Activated CD8-positive, alpha-beta memory T cell treated with anti-CD3 and anti-CD28 coated beads, Interleukin-2, amount 50 U/mL, for 1 hour (primary cell): ENCODE results near the gene ZFHX3.

Source experiments
- DNase-seq: peaks from one replicate; pipeline ENCODE4 v3.0.0-alpha.2; 2020; ENCODE audit errors: extremely low read depth

ZFHX3 gene

DNA sequence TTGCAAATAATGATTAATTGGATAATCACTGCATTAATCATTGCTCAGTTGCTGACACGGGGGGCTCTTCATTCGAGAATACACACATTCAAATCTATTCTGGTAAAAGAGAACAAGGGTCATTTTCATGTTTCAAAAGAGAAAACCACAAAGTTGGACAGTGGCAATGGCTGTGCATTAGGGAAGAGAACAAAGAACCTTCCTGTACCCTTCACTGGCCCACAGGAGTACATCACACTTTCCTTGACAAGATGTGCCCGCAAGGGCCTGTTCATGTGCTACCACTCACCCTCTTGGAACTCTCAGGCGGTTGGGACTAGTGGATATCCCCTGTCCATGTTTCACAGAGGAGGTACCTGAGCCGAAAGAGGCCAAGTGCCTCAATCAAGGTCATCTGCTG is 223.2 kb downstream of the ZFHX3 start:
- no peak for DNase-seq

DNA sequence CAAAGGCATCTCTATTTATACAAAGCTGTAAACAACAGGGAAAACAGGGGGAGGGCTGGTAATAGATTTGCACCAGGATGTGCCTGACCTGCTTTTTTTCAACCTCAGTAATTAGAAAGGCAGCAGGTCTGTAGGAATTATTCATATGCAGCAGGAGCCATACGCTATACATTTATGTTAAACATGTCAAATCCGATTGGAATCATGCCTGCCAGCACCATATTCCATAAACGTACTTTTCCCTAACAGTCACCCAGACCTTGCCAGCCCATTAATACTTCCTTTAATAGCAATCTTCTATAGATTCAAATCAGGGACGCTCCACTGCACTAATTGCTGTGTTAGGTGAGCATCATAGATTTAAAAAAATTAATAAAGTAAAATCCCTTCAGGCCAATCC is 223.9 kb downstream of the ZFHX3 start:
- no peak for DNase-seq

DNA sequence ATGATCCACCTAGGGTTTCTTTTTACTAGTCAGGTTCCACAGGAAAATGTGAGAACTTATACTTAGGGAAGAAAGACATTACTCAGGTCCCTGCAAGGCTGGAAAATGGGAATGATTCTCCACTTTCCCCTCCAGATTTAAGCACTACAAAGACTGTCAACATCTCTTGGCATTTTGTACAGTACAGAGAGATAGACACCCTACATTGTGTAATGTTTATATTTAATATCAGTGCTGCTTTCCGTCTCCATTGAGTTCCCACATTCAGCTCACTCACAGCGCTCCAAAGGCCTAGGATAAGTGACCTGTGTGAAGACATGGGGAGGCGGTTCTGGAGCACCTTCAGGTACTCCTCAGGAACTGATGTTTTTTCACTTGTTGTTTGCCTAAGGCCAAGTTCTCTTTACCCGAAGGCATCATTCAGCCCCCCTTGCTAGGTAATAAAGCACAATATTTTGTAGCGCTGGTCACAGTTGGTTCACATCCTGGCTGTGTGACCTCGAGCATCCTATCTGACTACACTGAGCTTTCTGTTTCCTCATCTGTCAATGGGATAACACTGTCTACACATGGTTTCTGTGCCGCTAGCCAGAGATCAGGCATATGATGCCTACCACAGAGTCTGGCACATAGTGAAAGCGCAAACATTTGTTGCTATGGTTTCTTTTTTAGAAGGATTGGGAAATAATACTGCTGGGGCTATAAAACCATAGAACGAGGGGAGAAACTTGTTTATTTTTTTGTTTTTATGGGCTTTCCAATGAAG is 226.6 kb downstream of the ZFHX3 start:
- no peak for DNase-seq

DNA sequence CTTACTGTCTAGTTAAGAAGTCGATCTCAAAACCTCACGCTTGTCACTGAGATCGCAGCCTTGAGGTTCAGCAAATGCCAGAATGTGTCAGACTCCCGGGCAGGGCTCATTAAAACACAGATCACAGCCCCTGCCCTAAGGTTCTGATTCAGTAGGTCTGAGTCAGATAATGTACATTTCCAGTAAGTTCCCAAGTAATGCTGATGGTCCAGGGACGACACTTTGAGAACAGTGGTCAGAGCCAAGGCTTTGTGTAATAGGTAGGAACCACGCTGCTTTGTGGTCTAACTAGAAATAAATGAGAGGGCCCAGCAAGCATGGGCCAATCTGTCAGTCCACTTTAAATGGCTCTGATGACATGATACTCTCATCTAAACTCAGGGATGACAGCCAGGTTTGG is 228.6 kb downstream of the ZFHX3 start:
- no peak for DNase-seq

DNA sequence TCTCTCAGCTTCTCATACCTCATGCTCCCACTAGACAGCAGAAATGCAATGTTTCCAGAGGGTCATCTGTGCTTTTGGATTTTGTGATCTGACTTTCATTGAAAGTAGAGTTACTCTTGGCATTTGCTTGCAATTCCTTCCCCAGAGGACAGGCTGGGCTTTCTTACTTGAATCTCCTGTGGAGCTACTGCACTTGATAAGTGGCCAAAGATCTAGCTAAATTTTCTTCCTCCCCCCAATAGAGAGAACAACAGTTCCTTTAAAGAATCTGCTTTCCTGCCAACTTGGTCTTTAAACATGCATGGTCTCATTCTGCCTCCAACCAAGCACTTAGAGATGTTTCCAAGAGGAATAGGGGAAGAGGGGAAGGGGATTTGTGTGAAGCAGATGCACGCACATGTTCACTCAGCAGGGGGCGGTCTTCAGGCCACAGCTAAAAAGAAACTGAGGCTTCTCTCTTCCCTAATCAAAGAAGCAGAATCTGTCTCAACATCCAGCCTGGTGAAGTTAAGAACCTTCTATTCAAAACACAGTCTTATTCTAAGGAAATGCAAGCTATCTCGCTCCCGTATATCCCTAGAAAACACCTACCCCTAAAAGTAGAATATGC is 229.6 kb downstream of the ZFHX3 start:
- no peak for DNase-seq

DNA sequence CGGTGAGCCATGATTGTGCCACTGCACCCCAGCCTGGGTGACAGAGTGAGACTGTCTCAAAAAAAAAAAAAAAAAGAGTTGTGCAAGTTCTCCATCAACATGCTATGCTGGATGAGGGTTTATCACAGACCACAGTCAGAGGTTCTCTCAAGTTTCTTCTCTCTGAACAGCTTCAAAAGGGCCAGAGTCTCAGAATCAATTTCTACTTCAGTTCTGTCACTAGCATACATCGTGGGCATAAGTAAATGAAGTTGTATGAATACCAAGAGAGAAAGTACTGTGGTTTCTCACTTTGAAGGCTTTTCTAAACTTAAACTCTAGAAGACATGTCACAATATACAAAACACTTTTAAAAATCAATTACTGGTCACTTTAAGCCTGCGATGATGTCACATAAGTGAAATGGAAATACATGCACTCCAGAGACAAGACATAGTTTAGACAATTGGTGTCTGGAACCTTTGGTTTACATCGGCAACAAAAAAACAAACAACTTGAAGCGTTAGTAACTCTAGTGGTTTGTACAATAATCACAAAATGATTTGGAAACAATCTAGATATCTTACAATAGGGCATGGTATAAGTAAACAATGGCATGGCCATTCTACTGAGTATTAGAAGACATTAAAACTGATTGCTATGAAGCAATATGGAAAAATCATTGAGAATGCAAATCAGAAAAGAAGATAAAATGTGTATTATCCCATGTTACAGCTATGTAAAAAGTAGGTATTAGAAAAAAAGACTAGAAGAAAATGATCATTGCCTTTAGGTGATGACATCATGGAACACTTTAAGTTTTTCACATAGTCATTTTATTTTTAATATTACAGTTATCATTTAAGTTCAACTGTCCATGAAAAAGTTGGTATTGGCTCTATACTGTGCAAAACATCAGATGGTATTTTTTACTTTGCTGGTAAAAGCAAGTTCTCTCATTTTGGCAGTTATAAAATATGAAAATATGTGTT is 232.3 kb downstream of the ZFHX3 start:
- DNase-seq: no peak

DNA sequence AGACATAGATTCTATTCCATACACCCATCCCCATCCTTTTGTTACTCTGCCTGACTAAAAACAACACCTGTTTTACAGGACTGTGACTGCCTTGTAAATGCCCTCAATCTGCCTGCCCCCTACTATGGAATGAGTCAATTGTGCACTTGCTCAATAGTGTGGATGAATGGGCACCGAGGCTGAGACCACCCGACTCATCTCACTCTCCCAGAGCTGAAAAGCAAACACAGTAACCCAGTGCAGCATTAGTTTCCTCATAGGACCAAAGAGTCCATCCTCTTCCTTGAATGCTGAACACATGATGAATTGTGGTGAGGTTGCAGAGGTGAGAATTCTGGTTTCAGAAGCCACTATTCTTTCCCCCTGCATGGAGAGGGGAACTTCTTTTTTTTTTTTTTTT is 233.7 kb downstream of the ZFHX3 start:
- DNase-seq: no peak

DNA sequence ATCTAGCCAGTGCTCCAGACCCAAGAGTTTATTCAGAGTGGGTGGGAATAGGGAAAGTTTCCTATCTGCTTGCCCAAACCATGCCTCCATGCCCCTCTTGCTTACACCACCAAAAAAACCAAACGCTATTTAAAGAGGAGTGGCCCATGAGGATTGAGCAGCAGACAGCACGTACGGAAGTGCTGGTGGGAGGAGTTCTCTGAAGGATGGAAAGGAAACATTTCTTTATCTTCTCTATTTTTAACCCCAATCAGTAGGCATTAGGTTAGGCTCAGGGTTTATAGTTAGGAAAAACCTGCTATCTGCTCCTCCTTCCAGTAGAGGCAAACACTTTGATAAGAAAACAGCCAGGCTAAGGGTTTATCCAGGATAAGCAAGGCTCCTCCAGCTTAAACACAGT is 235.3 kb downstream of the ZFHX3 start:
- DNase-seq: no peak

DNA sequence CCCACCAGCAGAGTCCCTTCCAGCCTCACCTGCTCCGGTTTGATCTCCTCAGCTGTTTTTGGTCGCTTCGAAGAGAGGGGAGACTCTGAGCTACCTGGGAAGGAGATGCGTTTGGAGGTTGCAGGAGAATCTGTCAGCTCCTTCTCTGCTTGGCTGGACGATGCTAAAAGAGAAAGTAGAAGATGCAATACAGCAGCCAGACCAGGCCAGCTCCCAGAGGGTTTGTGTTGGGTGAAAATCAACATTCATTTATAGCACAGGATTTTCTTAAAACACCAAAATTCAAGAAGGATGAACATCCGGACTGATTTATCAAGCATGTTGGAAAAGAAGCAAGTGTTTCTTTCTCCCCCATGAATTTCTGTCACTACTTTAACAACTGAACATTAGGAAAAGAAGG is 236.1 kb downstream of the ZFHX3 start:
- no peak for DNase-seq

DNA sequence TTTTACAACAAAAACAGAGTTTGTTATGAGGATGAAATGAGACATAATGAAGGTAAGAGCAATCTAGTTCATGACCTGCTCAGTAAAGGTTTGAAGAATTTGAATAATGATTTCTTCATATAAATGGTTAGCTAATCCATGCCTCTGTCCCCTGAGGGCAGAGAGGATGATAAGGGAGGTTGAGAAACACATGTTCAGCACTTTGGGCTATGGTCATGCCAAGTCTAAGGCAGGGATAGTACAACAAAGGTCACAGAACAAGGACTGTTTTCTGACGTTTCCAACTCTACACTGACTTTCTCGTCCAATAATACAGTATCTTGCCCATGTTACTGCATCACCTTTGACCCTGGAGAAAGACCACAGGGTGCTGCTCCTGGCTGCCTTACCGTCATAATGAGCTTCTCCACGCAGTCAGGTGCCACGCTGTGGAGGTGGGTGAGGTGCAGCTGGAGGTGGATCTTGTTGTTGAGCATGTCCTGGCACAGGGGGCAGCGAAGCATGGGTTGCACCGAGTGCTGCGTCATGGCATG is 236.7 kb downstream of the ZFHX3 start:
- no peak for DNase-seq

DNA sequence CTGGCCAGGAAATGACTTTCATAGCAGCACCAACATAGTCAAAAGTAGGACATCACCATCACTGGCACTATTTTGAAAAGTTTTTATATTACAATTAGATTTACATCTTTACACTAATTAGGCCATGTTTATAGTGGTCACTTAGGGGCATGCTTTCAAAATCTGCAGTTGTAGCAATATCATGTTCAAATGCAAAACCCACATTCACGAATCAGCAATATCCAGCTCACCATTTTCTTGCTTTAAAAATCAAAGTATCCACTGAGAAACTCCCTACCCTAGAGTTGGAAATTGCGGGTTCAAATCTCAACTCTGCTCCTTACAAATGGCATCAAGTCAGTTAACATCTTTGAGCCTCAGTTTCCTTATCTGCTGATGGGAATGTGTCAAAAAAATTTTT is 237.4 kb downstream of the ZFHX3 start:
- no peak for DNase-seq

DNA sequence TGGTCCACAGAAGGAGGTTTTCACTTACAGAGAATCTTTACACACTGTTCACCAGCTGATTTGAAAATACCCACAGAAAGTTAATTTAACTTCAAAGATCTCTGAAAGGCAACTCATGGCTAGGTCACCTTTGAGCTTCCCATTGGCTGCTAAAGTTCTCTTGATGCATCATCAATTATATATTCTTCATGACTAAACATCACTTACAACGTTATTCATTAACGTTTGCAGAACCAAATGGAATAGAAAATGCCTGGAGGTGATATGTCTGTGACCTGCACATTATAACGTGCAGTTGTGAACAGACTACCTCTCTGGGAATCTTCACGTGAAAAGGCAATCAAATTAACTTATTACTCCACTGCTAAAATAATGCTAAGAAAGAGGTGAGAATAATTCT is 238.5 kb downstream of the ZFHX3 start:
- no peak for DNase-seq

DNA sequence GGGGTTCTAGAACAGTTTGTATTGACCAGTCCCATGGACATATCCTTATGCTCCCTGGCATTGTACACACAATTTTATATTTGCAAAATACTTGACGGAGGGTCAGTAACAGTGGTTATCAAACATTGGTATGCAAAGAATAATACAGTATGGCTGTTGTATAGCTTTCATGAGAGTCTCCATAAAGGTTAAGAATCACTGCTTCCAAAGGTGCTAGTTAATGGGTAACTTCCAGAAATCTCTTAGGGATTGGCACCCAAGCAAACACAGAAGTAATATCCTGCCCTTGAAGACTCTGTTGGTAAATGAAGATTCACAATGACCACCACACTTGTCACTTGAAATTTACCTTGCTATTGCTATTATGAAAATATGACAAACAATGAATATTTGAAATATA is 239.2 kb downstream of the ZFHX3 start:
- no peak for DNase-seq

DNA sequence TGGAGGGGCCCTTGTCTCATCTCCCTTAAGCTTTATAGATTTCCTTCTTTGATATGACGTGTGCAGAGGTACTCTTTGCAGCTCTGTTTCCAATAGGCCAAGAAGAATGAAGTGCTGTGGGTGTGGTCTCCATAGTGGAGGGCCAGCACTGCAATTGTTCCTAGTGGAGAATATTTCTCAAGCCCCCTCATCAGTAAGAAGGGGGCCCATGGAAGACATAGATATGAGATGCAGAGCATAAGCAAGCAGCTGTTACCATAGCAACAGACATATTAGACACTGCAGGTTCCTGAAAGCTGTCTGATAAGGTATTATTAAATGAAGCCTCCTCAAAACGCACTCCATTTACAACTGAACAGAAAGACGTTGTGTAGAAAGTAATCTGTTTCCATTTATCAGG is 240.7 kb downstream of the ZFHX3 start:
- DNase-seq: no peak

DNA sequence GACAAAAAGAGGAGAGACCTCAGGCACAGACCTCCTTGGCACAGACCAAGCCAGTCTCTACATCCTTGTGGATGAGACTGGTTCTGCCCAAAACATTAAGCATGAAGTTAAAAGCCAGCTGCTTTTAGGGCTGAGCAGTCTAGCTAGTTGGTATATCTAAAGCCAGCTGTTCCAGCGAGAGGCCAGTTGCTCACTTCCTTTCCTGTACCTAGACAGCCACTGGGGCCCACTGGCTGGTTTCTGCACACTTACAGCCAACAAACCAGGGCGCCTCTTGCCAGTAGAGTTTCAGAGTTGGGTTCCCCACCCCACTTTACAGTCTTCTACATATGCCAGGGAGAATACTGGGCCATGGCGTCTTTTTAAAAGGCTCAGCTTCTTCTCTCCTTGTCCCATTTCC is 242.4 kb downstream of the ZFHX3 start:
- no peak for DNase-seq

DNA sequence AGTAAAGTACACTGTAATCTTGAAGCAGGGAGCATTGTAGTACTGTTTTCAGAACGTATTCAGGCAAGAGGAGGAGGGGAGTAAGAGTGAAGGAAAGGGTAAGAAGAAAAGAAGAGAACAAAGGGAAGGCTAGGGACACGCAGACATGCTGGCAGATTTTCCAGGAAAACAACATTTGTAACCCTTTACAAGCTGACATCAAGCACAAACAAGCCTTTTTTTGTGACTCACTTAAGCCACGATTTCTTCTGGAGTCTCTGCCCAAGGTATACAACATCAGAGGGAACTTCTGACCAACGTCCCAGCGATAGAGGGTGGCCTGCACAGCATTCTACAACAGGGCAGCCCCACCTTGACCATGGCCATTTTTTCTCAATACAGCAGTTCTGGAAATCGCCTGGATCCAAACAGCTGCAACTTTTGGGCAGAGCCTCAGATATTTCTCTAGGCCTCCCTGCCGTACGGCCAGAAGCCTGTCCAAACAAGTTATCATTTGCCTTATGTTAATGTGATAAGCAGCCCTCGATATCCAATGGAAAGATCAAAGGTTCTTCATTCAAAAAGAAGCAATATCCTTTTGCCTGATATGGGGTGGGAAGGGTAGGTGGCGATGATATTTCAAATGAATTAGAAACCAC is 247.3 kb downstream of the ZFHX3 start:
- DNase-seq: no peak

DNA sequence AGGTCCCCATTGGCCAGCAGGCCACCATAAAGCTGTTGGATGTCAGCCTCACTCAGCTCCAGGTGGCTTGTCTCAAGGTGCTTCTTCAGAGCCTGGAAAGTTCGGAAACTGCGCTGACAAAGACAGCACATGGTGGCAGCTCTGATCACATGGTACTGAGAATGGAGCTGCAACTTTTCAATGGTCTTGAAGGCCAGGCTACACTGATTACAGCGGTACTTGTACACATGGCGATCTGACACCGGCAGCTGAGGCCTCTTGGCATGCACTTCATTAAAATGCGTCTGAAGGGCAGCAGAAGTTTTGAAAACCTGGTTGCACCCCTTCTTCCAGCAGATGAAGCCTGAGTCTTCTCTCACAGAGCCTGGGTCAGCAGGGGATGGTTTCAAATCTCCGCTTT is 249.7 kb downstream of the ZFHX3 start:
- no peak for DNase-seq

DNA sequence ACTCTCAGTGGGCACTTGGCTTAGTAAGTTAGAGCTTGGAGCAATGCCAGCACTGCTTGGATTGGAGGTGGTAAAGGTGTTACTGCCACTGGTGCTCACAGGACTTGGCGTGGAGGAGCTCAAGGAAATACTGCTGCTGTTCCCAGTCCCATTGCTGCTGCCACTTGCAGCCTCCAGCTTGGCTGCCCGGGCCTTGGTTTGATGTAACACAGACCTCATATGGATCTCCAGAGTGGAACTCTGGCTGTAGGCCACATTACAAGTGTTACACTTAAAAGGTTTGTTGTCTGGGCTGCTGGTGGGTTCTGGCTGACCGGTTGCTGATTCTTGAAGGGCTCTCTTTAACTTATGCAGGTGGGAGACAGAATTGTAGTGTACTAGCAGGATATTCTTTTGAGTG is 250.3 kb downstream of the ZFHX3 start:
- DNase-seq: no peak

DNA sequence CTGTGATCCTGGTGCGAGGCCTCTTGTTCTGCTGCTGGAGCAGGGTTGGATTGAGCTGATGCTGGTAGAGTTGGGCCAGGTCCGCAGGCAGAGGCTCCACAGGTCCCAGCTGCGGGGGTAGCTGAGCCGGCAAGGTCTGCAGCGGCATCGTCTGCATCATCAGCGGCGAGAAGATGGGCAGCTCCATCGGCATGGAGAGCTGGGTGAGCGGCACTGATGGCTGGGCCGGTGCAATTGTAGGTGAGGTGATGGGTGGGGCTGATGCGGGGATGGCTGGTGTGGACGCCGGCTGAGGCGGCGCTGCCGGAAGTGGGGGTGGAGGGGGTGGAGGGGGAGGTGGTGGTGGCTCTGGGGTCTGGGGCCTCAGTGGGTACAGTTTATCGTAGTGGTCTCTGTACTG is 251.7 kb downstream of the ZFHX3 start:
- no peak for DNase-seq

DNA sequence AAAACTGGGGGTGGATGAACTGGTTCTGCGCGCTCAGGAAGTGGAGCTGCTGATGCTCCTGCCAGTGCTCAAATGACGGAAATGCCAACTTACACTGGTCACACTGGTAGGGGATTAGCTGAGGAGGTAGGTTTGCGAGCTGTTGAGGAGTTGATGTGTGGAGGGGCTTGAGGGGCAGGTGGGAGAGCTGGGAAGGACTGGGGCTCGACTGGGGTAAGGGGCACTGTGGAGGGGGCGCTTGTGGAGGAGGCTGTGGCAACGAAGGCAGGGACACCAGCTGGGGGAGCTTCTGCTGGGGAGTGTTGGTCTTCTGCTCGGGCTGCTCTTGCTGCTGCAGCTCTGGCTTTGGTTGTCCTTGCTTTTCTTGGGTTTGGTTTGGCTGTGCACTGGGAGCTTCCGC is 252.9 kb downstream of the ZFHX3 start:
- no peak for DNase-seq

DNA sequence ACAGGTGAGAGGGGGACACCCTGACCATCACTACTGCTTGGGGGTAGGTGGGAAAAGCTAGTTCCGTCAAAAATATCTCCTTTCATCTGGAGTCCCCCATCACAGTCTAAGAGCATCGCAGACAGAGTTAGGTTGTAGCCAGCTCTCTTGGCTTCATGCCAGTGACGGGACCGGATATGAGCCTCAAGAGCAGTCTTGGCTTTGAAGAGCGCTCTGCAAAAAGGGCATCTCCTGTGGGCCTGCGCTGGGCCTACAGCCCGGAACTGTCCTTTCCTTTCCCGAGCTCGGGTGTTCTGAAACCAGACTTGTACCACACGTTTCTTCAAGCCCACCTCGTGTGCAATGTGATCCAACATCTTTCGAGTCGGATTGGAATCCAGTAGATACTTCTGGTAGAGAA is 253.6 kb downstream of the ZFHX3 start:
- DNase-seq: no peak

DNA sequence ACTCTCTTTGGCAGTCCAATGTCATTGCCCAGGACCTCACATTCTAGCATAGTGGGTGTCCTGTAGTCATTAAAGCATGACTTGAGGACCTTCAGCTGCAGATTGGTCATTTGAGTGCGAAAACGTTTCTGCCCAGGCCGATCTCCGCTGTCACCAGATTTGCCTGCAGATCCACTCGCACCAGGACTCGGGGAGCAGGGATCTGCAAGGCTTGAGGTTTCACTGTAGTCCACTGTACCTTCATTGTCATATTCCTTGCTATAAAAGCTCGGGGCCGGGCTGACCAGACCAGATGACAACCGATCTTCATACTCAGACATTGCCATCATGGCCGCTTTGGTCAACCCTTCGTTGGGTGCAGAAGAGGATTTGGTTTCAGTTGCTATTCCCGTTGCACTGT is 254.2 kb downstream of the ZFHX3 start:
- no peak for DNase-seq
